B cell (primary cell): ENCODE data around the gene HYDIN.

Source experiments
- CTCF ChIP-seq: fragments of 200-600 bp; IDR thresholded peaks from one replicate; pipeline ENCODE4 v1.8.0; 2022; ENCODE audit warnings: antibody characterized with exemption, mild to moderate bottlenecking
- EZH2 ChIP-seq: IDR thresholded peaks from 2 replicates; pipeline ENCODE4 v1.6.1; 2012; ENCODE audit warnings: borderline replicate concordance, low read depth, mild to moderate bottlenecking, moderate library complexity, low read length; ENCODE audit not compliant: insufficient read depth, poor library complexity, severe bottlenecking

- no peak for TF ChIP-seq CTCF
- no peak for TF ChIP-seq EZH2
Measured at GRCh38 chr16:70804153-70804733, 426.3 kb downstream of the HYDIN start.
